Measurements from ENCODE around the gene CLTC. TPM values are rescaled to one million over a fixed set of nuclear protein-coding genes. Genes with fewer than 3 reads are reported as not detected.

The CLTC gene
- total RNA-seq, 1 experiment from 2014 or later = 283 TPM

DNA sequence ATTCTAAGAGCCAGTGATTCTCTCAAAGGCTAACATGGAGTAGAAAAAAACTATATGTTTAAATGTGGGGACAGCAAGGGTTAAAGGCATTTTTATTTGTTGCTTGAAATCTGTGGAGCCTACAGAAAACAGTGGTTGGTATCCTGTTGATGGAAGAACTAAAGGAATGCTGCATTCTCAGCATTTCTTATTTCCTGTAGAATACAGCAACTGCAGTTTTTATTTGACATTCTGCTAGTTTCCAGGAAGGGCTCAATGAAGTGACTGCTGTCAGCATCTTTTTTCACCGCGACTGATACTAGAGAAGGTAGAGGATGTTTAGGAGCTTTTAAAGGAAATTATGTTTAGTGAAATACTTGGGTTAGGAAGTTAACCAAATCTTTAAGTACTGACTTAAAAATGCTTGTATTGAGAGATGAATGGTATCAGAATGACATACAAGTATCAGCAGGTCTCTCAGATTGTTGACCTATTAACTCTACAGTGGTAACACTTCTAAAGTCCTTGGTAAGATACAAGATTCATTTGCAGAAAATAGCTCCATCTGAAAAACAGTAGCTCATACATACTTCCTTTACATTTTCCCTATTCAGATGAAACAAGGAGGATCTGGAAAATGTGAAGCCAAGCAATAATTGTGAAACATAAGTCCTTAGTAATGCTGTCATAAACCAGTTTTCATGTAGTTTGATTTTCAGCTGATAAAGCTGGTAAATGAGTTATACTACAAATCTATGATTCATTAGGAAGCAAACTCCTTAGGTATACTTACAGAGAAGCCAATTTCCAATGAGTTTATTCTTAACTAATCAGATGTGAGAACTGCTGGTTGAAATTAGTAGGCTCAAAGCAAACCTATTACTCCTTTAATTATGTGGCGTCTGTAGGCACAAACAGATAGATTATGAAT, 15.2 kb downstream of the CLTC start:
- H3K27ac Mint-ChIP-seq = peak overlapping the region; percentile 91
- CTCF ChIA-PET = no interaction called here
- ATAC-seq = peak; percentile 24; the same call in 1 of the 2 replicates

More for the DNA sequence above, 15.2 kb downstream of the CLTC start:
- Mint-ChIP-seq H3K9me3 (peaks cover 11% of the 10 kb centered on the region), H3K36me3 (peaks cover 11% of the 10 kb centered on the region), H3K4me3 (no peak overlapping the region), H3K27me3 (ENCODE audit: low read depth) (no peaks in the 10 kb centered on the region), H3K4me1 (peaks cover 24% of the 10 kb centered on the region)
- DNase-seq (ENCODE audit: low spot score) = no peak
- POLR2A ChIA-PET = no interaction called here
- TF ChIP-seq NFATC4 (CRISPR knock-in tag; IDR thresholded peaks at IDR 0.05) = no peak
- TF ChIP-seq CBFB (CRISPR knock-in tag; IDR thresholded peaks at IDR 0.05; ENCODE audit: low read depth) = no peak
- TF ChIP-seq, protein P1, sequence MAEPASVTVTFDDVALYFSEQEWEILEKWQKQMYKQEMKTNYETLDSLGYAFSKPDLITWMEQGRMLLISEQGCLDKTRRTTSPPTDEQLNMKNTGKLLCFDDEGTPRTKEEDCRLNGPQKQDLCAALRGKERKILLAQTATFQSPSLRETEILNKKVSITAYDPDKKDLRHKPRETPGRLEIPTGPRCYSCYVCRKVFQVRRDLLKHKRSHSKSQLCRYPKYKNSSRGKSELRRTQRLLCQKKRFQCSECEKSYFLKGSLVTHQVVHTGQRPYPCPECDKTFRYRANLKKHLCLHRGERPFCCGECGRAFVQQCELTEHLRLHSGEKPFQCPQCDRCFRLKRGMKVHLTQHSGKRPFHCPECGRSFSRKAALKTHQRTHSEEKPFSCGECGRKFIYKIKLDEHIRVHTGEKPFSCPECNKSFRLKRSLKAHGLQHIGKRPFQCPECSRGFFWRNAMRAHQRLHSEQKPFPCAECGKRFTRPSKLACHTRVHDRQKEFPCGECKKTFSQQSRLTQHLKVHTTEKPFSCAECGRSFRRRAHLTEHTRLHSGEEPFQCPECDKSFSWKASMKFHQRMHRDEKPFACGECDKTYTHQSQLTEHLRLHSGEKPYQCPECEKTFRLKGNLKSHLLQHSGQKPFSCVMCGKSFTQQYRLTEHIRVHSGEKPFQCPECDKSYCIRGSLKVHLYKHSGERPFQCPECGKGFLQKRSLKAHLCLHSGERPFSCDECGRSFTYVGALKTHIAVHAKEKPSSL (CRISPR knock-in tag; conservative IDR thresholded peaks at IDR 0.05) = no peak
- TF ChIP-seq ETV6 (CRISPR knock-in tag; IDR thresholded peaks at IDR 0.05) = no peak
- TF ChIP-seq AR (CRISPR knock-in tag; IDR thresholded peaks at IDR 0.05) = no peak
- TF ChIP-seq NFE2L1 (CRISPR knock-in tag; IDR thresholded peaks at IDR 0.05) = no peak
- no peak for TF ChIP-seq ATF3 (CRISPR knock-in tag; conservative IDR thresholded peaks at IDR 0.05)
- no peak for TF ChIP-seq NFYB (CRISPR knock-in tag; conservative IDR thresholded peaks at IDR 0.05; ENCODE audit: low read depth)
- no peak for TF ChIP-seq KAT7 (CRISPR knock-in tag; IDR thresholded peaks at IDR 0.05; ENCODE audit: borderline replicate concordance)
- TF ChIP-seq, protein P2, sequence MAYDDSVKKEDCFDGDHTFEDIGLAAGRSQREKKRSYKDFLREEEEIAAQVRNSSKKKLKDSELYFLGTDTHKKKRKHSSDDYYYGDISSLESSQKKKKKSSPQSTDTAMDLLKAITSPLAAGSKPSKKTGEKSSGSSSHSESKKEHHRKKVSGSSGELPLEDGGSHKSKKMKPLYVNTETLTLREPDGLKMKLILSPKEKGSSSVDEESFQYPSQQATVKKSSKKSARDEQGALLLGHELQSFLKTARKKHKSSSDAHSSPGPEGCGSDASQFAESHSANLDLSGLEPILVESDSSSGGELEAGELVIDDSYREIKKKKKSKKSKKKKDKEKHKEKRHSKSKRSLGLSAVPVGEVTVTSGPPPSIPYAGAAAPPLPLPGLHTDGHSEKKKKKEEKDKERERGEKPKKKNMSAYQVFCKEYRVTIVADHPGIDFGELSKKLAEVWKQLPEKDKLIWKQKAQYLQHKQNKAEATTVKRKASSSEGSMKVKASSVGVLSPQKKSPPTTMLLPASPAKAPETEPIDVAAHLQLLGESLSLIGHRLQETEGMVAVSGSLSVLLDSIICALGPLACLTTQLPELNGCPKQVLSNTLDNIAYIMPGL (CRISPR knock-in tag; IDR thresholded peaks at IDR 0.05) = no peak
- no peak for TF ChIP-seq ELF4 (CRISPR knock-in tag; IDR thresholded peaks at IDR 0.05; ENCODE audit: low read depth)
- no peak for TF ChIP-seq ZNF263 (CRISPR knock-in tag; IDR thresholded peaks at IDR 0.05; ENCODE audit: low read depth)
- TF ChIP-seq JUN (CRISPR knock-in tag; IDR thresholded peaks at IDR 0.05) = no peak
- TF ChIP-seq NR2C2 (CRISPR knock-in tag; IDR thresholded peaks at IDR 0.05) = no peak
- no peak for TF ChIP-seq ZNF121 (CRISPR knock-in tag; IDR thresholded peaks at IDR 0.05)
- no peak for TF ChIP-seq CREM (CRISPR knock-in tag; IDR thresholded peaks at IDR 0.05)
- TF ChIP-seq SMAD4 (CRISPR knock-in tag; IDR thresholded peaks at IDR 0.05) = no peak
- TF ChIP-seq JAZF1 (CRISPR knock-in tag; IDR thresholded peaks at IDR 0.05) = no peak
- TF ChIP-seq GRHL2 (CRISPR knock-in tag; IDR thresholded peaks at IDR 0.05; ENCODE audit: insufficient replicate concordance, severe bottlenecking) = no peak
- TF ChIP-seq, protein P3, sequence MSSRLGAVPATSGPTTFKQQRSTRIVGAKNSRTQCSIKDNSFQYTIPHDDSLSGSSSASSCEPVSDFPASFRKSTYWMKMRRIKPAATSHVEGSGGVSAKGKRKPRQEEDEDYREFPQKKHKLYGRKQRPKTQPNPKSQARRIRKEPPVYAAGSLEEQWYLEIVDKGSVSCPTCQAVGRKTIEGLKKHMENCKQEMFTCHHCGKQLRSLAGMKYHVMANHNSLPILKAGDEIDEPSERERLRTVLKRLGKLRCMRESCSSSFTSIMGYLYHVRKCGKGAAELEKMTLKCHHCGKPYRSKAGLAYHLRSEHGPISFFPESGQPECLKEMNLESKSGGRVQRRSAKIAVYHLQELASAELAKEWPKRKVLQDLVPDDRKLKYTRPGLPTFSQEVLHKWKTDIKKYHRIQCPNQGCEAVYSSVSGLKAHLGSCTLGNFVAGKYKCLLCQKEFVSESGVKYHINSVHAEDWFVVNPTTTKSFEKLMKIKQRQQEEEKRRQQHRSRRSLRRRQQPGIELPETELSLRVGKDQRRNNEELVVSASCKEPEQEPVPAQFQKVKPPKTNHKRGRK (CRISPR knock-in tag; IDR thresholded peaks at IDR 0.05; ENCODE audit: borderline replicate concordance) = no peak

Data from WTC11 (cell line).